HepG2 (cell line): ENCODE measurements around the gene RHOD. TPM values are rescaled to one million over a fixed set of nuclear protein-coding genes. Genes with fewer than 3 reads are reported as not detected.
A peak's percentile ranks its signal among the peaks of the same experiment; 100 is the strongest.

Experiments
- CHD2 ChIP-seq: IDR thresholded peaks from 2 replicates; pipeline ENCODE4 v1.6.1; 2011; ENCODE audit warnings: low read depth, low read length, improper control_type of control experiment
- FIP1L1 ChIP-seq: fragments of 200-400 bp; formaldehyde crosslinking; IDR thresholded peaks from 2 replicates; pipeline ENCODE4 v1.6.1; 2018; ENCODE audit warnings: low read depth, mild to moderate bottlenecking, low read length, moderate library complexity, borderline replicate concordance; ENCODE audit not compliant: insufficient read depth
- HNRNPL ChIP-seq: fragments of 200-400 bp; formaldehyde crosslinking; IDR thresholded peaks from 2 replicates; pipeline ENCODE4 v1.6.1; 2017; ENCODE audit warnings: mild to moderate bottlenecking, low read depth, low read length
- MAFK ChIP-seq, 2 experiments: IDR thresholded peaks in 1 of 2; conservative IDR thresholded peaks in 1 of 2; 2 replicates each; pipeline ENCODE4 v1.6.1; 2011; ENCODE audit warnings: improper control_type of control experiment in 2 of 2, low read length in 2 of 2
- MIXL1 ChIP-seq: IDR thresholded peaks from 2 replicates; pipeline ENCODE4 v1.6.1; 2016
- MYNN ChIP-seq: sonication (generic); formaldehyde crosslinking; IDR thresholded peaks from 2 replicates; pipeline ENCODE4 v1.4.0; 2020; ENCODE audit warnings: mild to moderate bottlenecking, low read depth, missing genetic modification reagents
- NR1H2 ChIP-seq: sonication (generic); formaldehyde crosslinking; IDR thresholded peaks from 2 replicates; pipeline ENCODE4 v1.8.1; 2022; ENCODE audit warnings: low read depth, missing genetic modification reagents, borderline replicate concordance
- RBM39 ChIP-seq: fragments of 200-400 bp; formaldehyde crosslinking; IDR thresholded peaks from one replicate; pipeline ENCODE4 v1.6.1; 2018; ENCODE audit warnings: antibody characterized with exemption, mild to moderate bottlenecking, low read depth, low read length; ENCODE audit not compliant: poor library complexity, severe bottlenecking
- TGIF2 ChIP-seq: IDR thresholded peaks from 2 replicates; pipeline ENCODE4 v1.6.1; 2016; ENCODE audit warnings: control low read depth, missing compliant biosample characterization
- ZNF251 ChIP-seq: sonication (generic); formaldehyde crosslinking; IDR thresholded peaks from 2 replicates; pipeline ENCODE4 v1.9.0; 2021; ENCODE audit warnings: mild to moderate bottlenecking, missing genetic modification reagents
- polyA plus RNA-seq, 8 experiments: library from polyadenylated mRNA; depleted of rRNA in 3 of 8; stranded (reverse) in 7 of 8; unstranded in 1 of 8; fragments of >200 nt; fragmentation: Illumina TruSeq in 4 of 8; extraction: Trizol in 4 of 8; gene quantifications; 2 replicates each; pipeline versions ENCODE4 v1.2.1 to v1.2.3, GENCODE V29; 2011 to 2016; ENCODE audit warnings: low read depth in 4 of 8, missing spikeins in 1 of 8, mixed read lengths in 1 of 8; ENCODE audit not compliant: insufficient read depth in 1 of 8
- total RNA-seq, 5 experiments: library from RNA; depleted of rRNA; stranded (reverse); fragments of >200 nt; fragmentation: Illumina TruSeq; extraction: Trizol; gene quantifications; 2 replicates each; pipeline ENCODE4 v1.2.3, GENCODE V29; 2016; ENCODE audit warnings: low read depth in 1 of 5
- TF ChIP-seq, protein P1 (sequence below): sonication (generic); formaldehyde crosslinking; IDR thresholded peaks from 2 replicates; pipeline ENCODE4 v1.5.0; 2020; ENCODE audit warnings: mild to moderate bottlenecking, missing genetic modification reagents, borderline replicate concordance
- TF ChIP-seq, protein P2 (sequence below): sonication (generic); formaldehyde crosslinking; IDR thresholded peaks from 2 replicates; pipeline ENCODE4 v1.8.1; 2023; ENCODE audit warnings: missing genetic modification reagents, mild to moderate bottlenecking, borderline replicate concordance
- TF ChIP-seq, protein P3 (sequence below): sonication (generic); formaldehyde crosslinking; IDR thresholded peaks from 2 replicates; pipeline ENCODE4 v1.4.0; 2020; ENCODE audit warnings: missing genetic modification reagents; ENCODE audit errors: not compliant biosample characterization
- TF ChIP-seq, protein P4 (sequence below): sonication (generic); formaldehyde crosslinking; IDR thresholded peaks from 2 replicates; pipeline ENCODE4 v1.4.0; 2020; ENCODE audit warnings: mild to moderate bottlenecking, missing genetic modification reagents
- TF ChIP-seq, protein P5 (sequence below): sonication (generic); formaldehyde crosslinking; conservative IDR thresholded peaks from 2 replicates; pipeline ENCODE4 v1.4.0; 2020; ENCODE audit warnings: missing genetic modification reagents

Gene RHOD
- total and polyA plus RNA-seq, 2 of the 13 experiments (the other 11 are each of a cell fraction or from before 2014, with no cell fraction given) = 0.27 to 0.98 TPM

DNA sequence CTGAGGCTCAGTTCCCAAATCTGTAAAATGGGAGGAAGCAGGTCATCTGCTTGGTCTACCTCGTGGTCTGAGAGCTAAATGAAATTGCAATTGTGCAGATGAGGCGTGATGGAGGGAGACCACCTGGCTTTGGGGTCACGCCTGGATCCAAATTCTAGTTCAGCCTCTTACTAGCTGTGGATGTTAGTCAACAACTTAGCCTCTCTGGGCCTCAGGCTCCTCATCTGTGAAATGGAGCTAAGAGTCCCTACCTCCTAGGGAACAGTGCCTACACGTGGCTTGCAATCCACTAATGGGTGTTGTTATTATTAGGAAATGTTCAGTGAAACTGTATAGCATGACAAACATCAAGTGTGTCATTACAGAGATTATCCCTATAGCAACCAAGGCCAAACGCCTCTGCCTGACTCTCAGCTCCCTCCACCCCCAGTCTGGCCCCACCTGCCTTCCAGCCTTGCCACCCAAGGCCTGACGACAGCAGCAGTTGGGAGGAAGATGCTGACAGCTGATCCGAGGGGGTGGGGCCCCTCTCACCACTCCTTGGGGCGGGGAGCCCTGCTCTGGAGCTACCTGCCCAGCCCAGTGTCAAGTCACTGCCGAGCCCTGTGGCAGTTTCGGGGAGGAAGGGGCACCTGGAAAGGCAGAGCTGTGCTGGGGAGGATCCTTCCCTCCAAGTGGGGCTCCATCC is 1.7 kb upstream of the RHOD start (continued):
- TF ChIP-seq, protein P1, sequence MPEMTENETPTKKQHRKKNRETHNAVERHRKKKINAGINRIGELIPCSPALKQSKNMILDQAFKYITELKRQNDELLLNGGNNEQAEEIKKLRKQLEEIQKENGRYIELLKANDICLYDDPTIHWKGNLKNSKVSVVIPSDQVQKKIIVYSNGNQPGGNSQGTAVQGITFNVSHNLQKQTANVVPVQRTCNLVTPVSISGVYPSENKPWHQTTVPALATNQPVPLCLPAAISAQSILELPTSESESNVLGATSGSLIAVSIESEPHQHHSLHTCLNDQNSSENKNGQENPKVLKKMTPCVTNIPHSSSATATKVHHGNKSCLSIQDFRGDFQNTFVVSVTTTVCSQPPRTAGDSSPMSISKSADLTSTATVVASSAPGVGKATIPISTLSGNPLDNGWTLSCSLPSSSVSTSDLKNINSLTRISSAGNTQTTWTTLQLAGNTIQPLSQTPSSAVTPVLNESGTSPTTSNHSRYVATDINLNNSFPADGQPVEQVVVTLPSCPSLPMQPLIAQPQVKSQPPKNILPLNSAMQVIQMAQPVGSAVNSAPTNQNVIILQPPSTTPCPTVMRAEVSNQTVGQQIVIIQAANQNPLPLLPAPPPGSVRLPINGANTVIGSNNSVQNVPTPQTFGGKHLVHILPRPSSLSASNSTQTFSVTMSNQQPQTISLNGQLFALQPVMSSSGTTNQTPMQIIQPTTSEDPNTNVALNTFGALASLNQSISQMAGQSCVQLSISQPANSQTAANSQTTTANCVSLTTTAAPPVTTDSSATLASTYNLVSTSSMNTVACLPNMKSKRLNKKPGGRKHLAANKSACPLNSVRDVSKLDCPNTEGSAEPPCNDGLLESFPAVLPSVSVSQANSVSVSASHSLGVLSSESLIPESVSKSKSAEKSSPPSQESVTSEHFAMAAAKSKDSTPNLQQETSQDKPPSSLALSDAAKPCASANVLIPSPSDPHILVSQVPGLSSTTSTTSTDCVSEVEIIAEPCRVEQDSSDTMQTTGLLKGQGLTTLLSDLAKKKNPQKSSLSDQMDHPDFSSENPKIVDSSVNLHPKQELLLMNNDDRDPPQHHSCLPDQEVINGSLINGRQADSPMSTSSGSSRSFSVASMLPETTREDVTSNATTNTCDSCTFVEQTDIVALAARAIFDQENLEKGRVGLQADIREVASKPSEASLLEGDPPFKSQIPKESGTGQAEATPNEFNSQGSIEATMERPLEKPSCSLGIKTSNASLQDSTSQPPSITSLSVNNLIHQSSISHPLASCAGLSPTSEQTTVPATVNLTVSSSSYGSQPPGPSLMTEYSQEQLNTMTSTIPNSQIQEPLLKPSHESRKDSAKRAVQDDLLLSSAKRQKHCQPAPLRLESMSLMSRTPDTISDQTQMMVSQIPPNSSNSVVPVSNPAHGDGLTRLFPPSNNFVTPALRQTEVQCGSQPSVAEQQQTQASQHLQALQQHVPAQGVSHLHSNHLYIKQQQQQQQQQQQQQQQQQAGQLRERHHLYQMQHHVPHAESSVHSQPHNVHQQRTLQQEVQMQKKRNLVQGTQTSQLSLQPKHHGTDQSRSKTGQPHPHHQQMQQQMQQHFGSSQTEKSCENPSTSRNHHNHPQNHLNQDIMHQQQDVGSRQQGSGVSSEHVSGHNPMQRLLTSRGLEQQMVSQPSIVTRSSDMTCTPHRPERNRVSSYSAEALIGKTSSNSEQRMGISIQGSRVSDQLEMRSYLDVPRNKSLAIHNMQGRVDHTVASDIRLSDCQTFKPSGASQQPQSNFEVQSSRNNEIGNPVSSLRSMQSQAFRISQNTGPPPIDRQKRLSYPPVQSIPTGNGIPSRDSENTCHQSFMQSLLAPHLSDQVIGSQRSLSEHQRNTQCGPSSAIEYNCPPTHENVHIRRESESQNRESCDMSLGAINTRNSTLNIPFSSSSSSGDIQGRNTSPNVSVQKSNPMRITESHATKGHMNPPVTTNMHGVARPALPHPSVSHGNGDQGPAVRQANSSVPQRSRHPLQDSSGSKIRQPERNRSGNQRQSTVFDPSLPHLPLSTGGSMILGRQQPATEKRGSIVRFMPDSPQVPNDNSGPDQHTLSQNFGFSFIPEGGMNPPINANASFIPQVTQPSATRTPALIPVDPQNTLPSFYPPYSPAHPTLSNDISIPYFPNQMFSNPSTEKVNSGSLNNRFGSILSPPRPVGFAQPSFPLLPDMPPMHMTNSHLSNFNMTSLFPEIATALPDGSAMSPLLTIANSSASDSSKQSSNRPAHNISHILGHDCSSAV (CRISPR knock-in tag) = no peak
- TF ChIP-seq RBM39 = no peak
- TF ChIP-seq MIXL1 = peak; percentile 87
- peak; percentile 26; the same call in 1 of the 2 replicates for TF ChIP-seq TGIF2 (CRISPR knock-in tag)
- TF ChIP-seq CHD2 = no peak
- TF ChIP-seq, protein P2, sequence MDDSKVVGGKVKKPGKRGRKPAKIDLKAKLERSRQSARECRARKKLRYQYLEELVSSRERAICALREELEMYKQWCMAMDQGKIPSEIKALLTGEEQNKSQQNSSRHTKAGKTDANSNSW (CRISPR knock-in tag) = no peak
- TF ChIP-seq, protein P3, sequence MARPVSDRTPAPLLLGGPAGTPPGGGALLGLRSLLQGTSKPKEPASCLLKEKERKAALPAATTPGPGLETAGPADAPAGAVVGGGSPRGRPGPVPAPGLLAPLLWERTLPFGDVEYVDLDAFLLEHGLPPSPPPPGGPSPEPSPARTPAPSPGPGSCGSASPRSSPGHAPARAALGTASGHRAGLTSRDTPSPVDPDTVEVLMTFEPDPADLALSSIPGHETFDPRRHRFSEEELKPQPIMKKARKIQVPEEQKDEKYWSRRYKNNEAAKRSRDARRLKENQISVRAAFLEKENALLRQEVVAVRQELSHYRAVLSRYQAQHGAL (CRISPR knock-in tag) = no peak
- TF ChIP-seq HNRNPL = no peak
- TF ChIP-seq, protein P4, sequence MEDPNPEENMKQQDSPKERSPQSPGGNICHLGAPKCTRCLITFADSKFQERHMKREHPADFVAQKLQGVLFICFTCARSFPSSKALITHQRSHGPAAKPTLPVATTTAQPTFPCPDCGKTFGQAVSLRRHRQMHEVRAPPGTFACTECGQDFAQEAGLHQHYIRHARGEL (CRISPR knock-in tag) = no peak
- no peak for TF ChIP-seq MYNN
- no peak for TF ChIP-seq NR1H2 (CRISPR knock-in tag)
- TF ChIP-seq ZNF251 (CRISPR knock-in tag) = no peak
- no peak for TF ChIP-seq MAFK (conservative IDR thresholded peaks at IDR 0.05 in 1 of 2, IDR thresholded peaks at IDR 0.05 in 1 of 2; ENCODE audit: low read length in 2 of 2)
- TF ChIP-seq FIP1L1 = no peak
- TF ChIP-seq, protein P5, sequence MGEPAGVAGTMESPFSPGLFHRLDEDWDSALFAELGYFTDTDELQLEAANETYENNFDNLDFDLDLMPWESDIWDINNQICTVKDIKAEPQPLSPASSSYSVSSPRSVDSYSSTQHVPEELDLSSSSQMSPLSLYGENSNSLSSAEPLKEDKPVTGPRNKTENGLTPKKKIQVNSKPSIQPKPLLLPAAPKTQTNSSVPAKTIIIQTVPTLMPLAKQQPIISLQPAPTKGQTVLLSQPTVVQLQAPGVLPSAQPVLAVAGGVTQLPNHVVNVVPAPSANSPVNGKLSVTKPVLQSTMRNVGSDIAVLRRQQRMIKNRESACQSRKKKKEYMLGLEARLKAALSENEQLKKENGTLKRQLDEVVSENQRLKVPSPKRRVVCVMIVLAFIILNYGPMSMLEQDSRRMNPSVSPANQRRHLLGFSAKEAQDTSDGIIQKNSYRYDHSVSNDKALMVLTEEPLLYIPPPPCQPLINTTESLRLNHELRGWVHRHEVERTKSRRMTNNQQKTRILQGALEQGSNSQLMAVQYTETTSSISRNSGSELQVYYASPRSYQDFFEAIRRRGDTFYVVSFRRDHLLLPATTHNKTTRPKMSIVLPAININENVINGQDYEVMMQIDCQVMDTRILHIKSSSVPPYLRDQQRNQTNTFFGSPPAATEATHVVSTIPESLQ (CRISPR knock-in tag) = no peak
